ENCODE results near the gene NFYA.
A peak's percentile ranks its signal among the peaks of the same experiment; 100 is the strongest.
"Not testable (repeated sequence)": the region's sequence is repeated elsewhere in the genome, so short reads cannot be mapped to it uniquely, and the experiment has no call there.

Gene NFYA

DNA sequence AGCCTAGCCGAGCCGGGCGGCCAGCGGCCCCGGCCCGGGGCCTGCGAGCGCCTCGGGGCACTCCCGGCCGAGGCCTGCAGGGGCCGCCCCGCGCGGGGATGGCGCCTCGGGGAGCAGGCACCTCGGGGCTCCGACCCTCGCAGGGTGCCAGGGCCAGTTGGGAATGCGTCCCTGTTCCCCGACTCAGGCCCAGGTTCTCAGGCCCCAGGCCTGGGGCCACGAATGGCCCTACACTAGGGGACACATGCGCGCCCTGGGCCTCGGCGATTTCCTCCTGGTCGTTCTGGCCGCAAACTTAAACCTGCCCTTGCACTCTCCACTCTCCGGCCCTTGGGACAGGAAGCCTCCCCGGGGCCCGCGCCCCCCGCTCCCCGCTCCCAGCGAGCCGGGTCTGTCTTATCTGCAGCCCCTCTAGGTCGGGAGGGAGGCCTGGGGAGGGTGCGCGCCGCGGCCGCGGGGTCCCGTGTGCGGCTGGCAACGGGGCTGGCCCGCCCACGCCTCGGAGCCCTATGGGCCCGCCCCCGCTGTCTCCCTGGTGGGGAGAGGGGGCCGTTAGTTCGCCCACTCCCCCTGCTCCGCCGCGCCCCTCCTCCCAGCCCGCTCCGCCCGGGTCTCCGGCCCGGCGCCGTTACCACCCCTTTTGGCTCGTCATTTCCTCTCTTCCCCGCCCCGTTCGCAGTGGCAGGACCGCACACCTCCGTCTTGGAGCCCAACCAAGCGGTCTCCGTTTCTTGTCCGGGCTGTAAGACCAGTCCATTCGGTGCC lies 611 bp downstream of the NFYA start:
- DNase-seq (ENCODE audit: low read depth) = peak; percentile 49

DNA sequence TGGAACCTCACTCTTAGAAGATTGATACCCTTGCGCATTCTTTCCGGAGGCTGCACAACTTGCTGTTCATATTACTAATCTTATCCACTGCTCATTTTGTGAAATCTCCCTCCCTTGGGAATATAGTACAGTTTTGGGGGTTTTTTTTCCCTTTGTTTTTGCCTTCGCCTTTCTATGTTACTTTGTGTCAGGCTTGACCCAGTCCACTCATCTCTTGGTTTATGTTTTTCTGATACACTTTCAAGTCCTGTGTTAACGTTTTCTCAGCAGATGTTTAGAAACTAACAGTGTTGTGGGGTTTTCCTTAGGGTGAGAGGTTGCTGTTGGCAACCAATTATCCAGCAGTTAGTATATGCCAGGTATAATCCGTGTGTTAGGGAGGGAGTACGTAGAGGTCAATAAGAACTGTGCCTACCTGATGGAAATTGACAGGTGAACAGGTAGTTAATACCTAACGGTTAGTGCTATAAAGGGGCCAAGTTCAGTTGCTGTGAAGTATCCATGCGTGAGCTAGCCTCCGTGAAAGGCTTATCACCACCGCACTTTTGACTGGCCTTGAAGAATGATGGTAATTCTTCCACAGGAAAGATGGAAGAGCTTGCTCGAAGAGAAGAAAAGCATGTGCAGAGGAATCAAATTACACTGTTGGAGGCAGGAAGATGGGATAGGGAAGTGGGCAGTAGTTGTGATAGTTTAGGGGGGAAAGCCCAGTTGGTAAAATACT lies 1.4 kb downstream of the NFYA start:
- no peak for DNase-seq (ENCODE audit: low read depth)

- DNase-seq (ENCODE audit: low read depth) = no peak
Observed at GRCh38 chr6:41074692-41075436, 2.1 kb downstream of the NFYA start.

GRCh38 chr6:41075651-41076626 lies 3.2 kb downstream of the NFYA start:
- no peak for DNase-seq (ENCODE audit: low read depth)

DNA sequence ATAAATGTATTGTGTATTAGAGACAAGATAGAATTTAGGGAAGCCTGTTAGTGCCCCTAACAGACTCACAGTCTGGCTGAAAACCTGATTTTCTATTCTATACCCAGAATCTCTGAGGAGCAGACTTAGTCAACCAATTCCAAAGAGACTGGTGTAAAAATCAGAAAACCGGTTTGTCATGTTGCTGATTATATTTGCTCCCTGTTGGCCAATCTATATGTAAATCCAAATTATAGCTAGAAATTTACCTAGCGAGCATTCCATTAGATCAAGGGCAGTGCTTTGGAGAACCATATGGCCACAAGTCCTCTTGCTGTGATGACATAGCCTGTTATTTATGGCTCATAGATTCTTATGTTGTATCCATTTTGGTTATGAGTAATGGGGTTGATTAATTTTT lies 4.8 kb downstream of the NFYA start:
- no peak for DNase-seq (ENCODE audit: low read depth)

GRCh38 chr6:41078101-41078500 lies 5.3 kb downstream of the NFYA start:
- DNase-seq (ENCODE audit: low read depth) = no peak

- no peak for DNase-seq (ENCODE audit: low read depth)
Observed at GRCh38 chr6:41079080-41079479, 6.3 kb downstream of the NFYA start.

DNA sequence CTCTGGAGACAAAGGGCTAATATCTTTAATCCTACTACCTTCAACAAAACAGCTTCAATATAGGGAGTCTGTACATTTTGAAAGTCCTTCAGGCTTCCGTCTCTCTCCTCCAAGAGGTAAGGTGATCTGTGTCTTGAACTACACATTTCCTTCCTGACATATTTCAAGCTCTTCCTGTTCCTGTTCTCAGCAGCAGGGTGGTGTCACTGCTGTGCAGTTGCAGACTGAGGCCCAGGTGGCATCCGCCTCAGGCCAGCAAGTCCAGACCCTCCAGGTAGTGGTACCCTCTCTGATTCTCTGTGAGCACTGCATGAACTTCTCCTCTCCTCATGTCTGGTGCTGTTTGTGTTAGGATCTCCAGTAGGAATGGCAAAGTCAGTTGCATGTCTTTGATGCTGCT lies 7.8 kb downstream of the NFYA start:
- DNase-seq (ENCODE audit: low read depth) = no peak

- DNase-seq (ENCODE audit: low read depth) = no peak
Observed at GRCh38 chr6:41083072-41083471, 10.3 kb downstream of the NFYA start.

GRCh38 chr6:41085182-41085581 lies 12.4 kb downstream of the NFYA start:
- DNase-seq (ENCODE audit: low read depth) = no peak

GRCh38 chr6:41088451-41088850 lies 15.7 kb downstream of the NFYA start:
- no peak for DNase-seq (ENCODE audit: low read depth)

DNA sequence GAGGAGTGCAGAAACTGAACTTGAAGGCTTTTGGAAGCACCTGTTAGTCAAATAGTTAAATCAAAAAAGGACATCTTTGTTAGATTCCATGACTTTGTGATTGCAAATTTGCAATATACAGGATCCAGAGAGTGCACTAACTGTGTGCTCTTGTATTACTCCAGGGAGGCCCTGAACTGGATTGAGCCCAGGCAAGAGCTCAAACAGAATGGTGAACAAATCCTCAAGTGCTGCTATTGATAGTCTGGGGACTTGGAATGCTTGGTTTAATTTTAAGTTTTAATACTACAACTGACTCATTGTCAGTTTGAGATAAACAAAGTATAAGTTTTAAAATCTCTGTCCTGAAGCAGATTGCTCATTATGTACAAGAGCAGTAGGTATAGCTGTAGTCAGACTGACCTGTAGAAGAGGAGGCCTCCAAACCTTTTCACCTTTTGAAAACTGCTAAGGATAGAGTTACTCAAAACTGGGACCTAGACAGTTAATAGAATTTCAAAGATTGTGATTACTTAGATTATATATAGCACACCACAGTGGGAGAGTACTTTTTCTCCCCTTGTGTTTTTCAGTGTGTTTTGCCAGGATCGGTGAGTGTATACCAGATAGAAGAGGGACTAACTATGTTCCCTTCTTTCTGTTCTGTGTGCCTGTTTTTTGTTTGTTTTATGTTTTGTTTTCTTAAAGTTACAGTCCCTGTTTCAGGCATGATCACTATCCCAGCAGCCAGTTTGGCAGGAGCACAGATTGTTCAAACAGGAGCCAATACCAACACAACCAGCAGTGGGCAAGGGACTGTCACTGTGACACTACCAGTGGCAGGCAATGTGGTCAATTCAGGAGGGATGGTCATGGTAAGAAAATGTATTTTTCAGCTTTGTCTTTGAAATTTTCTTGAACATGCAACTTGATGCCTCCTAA lies 18.3 kb downstream of the NFYA start:
- no peak for DNase-seq (ENCODE audit: low read depth)

DNA sequence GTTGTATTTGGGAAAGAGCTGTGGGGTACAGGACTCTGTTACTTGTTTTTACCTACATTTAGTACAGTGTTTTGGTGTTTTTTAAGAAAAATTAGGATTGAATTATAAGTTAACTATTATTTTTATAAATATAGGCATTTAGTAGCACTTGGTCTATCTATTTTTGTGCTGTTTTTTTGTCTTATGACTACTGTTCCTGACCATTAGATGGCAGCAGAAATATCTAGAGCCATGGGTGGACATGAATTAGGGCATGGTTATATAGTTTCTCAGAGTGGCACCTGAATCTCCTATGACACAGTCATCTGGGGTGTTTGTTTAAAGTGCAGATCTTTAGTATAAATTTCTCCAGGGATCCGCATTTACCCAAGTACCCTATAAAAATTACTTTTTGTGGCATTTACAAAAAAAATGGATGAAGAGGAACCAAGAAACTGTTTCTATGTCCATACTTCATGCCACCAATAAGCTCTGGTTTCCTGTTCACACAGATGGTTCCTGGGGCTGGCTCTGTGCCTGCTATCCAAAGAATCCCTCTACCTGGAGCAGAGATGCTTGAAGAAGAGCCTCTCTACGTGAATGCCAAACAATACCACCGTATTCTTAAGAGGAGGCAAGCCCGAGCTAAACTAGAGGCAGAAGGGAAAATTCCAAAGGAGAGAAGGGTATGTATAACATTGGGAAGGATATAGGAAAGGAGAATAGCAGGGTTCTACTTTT lies 19.8 kb downstream of the NFYA start:
- no peak for DNase-seq (ENCODE audit: low read depth)

- no peak for DNase-seq (ENCODE audit: low read depth)
Observed at GRCh38 chr6:41093729-41094128, 21.0 kb downstream of the NFYA start.

- DNase-seq (ENCODE audit: low read depth) = no peak
Observed at GRCh38 chr6:41097467-41098090, 24.8 kb downstream of the NFYA start.

DNA sequence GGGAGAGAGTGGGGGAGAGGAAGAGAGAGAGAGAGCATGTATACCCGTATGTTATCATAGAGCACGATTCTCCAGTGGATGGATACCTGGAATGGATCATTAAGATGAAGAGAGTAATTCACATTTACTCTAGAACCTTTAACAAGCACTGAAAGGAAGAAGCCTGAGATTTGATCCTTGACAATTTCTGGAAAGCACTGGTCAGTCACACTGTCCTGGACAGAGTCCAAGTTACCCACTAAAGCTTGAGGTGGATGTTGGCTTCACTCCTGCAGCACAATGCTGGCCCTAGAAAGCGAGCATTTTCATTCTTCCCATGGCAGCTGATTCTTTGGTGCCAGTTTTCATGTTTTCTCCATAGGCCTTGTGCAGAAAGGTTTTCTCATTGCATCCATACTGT lies 25.6 kb downstream of the NFYA start:
- no peak for DNase-seq (ENCODE audit: low read depth)

DNA sequence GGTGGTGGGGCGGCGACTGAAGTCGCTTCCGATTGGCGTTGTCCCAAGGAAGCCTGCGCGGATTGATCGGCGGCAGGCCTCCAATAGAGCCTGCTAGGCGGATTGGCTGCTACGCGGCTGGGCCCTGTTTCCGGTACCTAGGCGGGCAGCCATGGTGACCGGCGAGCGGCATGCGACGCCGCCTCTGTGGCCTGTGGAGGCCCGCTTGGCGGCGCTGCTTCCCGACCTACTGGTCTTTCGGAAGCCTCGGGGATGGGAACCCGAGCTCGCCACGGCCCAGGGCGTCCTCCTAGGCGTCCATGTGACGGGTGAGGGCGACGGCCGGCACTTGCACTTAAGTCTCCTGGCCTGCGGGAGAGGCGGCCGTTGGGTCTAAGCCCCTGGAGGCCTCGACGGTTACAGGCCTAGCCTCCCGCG lies 28.1 kb downstream of the NFYA start:
- no peak for DNase-seq (ENCODE audit: low read depth)

- DNase-seq (ENCODE audit: low read depth) = no peak
Observed at GRCh38 chr6:41103847-41104246, 31.1 kb downstream of the NFYA start.

- no peak for DNase-seq (ENCODE audit: low read depth)
Observed at GRCh38 chr6:41111017-41111416, 38.2 kb downstream of the NFYA start.

DNA sequence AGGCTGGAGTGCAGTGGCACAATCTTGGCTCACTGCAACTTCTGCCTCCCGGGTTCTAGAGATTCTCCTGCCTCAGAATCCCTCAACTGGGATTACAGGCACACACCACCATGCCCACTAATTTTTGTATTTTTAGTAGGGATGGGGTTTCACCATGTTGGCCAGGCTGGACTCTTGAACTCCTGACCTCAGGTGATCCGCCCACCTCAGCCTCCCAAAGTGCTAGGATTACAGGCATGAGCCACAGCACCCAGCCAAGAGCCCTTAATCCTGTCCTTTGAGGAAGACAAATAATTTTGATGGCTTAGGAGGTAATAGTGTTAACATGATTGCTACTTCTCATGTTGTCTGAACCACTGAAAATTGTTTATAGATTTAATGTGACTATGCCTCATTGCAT lies 42.3 kb downstream of the NFYA start:
- not testable (repeated sequence) for DNase-seq (ENCODE audit: low read depth)

Measured in stimulated activated CD8-positive, alpha-beta memory T cell treated with anti-CD3 and anti-CD28 coated beads, Interleukin-15, amount 100 ng/mL, for 24 hours (primary cell).